Stimulated activated CD4-positive, alpha-beta T cell treated with anti-CD3 and anti-CD28 coated beads, Interleukin-1b, Interleukin-23, amount 100 ng/mL, for 4 hours (primary cell): ENCODE measurements around the gene UST.

Experiments
- DNase-seq, 2 donors: peaks; one replicate each; pipeline ENCODE4 v3.0.0-alpha.2; 2020; ENCODE audit warnings: low read depth in 2 of 2

The UST gene

DNA sequence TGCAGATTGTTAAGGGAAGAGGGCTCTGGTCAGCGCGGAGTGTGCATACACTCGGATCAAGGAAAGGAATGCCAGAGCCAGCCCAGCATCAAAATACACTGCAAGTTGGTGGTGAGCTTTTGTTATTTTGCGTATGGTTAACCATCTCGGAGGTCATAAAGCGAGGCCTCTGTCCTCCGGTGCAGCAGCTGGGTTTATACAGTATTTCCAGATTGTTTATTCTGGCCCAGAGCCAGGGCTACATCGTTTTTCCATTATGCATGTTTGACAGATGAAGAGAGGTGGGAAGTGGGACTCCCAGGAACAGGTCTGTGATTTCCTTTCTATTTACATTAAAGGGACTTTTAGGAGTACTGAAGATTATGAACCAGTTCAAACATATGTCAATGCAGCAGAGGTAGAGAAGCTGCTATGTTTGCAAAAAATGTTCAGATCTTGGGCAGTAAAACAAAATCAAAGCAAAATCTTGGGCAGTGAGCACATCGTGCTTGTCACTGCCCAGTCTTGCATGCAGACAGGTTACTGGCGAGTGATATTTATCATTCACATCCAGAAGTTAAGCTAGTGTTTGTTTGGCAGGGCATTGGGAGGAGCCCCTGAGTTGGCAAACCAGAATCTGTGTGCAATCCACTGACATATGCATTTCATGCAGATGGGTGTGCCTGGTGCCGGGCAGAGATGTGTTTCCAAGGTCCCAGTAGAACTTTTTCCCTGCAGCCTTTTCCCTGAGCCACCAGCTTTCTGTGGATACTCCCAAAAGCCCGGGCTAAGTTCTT is 314.3 kb downstream of the UST start:
- DNase-seq = no peak

DNA sequence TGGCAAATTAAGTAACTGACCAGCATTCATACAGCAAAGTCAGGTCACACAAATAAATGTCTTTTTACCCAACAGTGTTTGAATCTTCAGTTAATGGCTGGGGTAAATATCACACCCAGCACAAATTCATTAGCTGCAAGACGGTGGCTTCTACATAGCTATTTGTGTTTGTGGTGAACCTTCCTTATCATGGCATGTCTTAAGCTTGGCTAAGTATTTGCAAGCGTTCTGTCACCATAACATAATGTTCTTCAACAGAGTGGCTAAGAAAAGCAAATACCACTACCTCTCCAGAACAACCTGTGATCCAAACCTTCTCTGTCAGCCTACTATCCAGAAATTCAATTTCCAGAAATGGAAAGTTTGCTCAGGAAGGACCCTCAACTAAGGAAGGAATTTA is 315.1 kb downstream of the UST start:
- DNase-seq = no peak

DNA sequence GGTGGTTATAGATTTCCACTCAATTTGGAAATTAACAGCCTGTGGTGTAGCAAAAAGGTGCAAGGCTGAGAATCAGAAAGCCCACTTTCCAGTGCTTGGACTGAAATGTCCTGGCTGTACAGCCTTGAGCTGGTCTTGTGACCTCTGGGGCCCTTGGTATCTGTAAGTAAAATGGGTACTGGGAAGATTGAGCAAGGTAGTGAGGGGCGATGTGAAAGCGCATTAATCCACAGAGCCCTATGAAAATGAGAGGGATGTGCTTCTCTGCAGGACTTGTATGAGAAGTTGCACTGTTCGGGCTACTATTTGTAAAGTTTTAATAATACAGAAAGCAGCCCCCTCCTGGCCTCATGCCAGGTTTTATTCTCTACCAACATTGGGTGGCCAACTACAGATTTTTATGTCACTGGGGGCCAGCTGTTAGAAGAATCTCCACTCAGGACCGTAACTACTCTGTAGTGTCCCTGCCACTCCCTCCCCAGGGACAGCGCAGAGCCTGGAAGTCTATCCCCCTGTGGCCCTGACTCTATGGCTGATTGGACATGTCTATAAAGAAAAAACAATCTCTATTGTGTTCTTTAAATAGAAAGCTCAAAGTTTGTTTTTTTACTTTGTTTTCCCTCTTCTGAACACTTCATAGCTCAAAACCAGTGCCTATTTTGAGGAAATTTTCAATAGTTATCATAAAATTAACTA is 316.0 kb downstream of the UST start:
- no peak for DNase-seq

DNA sequence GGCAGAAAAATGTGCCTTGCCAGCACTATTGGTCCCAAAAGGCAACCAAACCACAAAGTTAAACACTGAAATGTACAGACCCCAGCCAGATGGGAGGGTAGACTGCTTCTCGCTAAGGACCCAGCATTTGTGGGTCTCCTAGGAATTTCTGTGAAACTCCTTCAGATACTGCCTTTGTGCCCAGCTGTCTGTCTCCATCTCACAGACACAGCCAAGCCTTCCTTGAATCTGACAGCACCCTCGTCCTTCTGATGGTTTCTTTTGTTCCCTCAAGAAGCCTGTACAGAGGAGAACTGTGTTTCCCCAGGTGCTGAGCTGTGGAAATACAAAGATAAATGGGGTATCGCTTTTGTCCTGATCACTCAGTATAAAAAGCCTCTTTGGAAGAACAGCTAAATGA is 316.6 kb downstream of the UST start:
- no peak for DNase-seq

DNA sequence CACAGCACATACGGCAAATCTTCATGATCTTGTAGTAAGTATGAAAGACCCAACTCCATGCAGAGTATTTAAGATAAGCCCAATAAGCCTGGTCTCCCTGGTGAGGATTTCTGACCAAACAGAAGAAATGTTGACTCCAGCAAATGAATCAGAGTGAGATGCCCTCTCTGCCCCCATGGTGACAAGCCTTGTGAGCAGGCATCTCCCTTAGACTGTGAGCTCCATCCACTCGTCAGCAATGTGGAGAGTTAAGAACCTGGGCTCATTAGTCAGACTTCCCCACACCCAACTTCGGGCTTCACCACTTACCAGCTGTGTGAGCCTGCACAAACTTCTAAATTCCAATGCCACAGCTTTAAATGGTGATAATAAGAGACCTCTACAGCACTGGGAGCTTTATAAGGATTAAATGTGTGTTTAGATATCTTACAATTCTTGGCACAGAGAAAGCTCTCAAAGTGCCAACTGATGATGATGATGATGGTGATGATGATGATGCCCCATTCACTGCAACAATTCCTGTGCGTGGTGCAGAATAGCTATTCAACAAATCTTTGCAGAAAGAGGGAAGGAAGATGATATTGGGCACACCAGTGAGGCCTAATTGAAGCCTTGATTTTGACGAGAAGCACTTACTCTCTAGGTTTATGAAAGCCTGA is 317.3 kb downstream of the UST start:
- DNase-seq = no peak

DNA sequence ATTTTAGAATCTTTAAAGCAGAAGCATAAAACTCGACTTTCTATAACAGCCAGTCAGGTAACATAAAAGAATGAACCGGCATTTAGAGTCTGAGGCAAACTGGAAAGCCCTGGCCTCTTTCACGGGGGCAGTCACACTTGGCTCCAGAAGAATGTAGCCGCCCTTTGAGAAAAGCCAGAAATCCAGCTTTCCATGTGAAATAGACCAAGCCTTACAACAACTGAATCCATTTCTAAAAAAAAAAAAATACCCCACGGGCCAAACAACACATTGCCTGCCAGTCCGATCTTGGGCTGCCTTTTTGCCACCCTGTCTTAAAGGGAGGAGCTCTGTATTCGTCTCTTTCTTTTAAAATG is 317.8 kb downstream of the UST start:
- DNase-seq = no peak

DNA sequence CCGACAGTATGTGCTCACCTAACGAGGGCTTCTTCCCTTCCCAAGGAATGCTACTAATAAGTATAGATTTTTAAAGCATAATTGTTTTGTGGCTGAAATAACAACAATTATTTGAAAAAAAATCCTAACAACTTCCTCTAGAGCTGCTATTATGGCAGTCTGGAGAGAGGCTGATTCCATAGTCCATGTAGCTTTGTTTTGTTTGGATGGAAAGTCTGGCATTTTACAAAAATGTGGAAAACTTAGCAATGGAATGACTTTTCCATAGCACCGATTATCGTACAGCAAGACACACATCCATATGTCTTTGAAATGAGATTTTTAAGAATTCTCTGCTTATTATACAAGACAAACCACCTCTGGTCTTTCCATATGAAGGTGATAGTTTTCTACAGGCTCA is 318.3 kb downstream of the UST start:
- no peak for DNase-seq

DNA sequence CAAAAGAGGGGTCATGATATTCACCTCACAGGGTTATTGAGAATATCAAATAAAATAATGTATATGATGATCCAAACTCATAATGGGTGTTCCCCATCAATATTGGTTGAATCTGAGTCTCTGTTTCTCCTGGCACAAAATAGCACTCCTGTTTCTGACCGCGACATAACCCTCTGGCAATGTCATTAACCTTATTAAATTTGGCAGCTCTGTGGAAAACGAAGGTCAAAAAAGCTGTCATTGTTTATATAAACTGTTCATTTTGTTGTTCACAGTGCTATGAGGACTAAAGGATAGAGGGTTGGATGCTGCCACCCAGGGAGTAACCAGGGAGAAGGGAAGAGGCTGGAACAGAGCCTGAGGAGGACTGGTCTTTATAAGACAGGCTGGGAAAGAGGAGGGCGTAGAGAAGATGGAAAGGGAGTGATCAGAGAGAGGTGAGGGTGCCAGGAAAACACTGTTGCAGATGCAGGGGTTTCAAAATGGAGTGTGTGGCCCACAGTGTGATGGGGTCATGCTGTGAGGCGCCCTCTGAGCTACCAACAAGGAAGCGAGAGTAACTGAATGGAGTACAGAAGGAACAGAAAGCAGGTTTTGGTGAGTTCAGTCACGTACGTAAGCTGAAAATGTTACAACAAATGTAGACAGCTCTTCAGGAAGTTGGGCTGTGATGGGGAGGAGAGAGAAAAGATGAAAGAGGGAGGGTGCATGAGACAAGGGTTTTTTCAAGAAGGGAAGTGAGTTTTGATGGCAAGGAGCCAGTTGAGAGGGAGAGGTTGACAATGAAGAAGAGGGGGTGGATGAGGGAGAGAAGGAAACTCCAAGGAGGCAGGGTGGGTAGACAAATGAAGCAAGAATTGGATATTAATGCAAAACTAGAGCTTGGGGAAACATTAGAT is 319.1 kb downstream of the UST start:
- no peak for DNase-seq

DNA sequence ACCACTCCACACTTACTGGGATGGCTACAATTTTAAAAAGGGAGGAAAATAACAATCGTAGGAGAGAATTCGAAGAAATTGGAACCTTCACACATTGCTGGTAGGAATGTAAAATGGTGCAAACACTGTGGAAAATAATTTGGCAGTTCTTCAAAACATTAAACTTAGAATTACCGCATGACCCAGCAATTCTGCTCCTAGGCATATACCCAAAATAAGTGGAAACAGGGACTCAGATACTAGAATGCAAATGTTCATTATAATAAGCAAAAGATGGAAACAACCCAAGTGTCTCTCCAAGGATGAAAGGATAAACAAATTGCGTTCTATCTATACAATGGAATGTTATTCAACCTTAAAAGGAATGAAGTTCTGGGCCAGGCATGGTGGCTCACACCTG is 325.2 kb downstream of the UST start:
- no peak for DNase-seq

DNA sequence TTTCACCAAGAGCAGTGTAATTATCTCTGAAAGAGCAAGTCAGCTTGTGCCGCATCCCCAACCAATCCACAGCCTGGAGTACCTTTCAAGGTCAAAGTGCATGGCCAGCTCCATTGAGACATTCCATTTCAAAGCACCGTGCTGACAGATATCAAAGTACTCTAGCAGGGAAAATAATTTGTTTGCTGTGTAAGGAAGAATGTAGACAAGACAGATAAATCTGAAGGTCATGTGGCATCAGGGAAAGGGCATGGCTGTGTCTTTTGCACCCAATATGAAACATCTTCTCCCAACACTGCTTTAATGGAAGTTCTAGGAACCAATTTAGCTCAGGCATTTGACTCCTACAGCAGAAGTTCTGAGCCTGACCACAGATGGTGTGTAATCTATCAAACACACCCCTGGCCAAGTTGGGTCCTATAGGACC is 328.0 kb downstream of the UST start:
- DNase-seq = no peak

DNA sequence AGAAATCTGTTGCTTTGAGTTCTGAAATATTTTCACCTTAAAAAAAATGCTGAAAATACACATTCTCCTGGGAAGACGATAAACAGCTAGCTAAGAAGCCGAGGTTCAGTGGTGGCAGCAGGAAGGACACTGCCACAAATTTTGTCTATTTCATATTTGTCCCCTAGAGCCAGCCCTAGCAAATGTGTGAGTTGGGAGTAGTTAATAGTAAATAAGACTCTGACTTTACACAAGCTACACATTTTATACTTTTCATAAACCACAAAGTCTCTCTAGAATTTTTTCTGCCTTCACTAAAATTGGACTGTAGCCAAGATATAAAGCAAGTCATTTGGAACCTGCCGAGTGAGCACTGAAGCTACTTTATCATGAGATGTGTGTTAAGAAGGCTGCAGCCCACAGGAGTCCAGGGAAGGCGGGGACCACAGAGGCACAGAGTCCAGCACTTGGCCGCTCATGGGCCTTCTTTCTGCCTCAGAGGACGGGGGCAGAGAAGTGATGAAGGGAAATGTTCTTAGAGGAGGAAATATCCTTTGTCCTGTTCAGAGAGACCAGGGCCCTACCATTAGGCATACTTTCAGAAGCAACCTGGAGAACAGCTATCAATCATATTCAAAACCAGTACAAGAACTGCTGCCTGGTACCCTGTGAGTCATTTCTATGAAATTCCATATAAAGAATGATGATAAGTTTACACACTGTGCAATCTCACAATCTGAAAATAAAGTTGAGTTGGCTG is 329.0 kb downstream of the UST start:
- DNase-seq = no peak

DNA sequence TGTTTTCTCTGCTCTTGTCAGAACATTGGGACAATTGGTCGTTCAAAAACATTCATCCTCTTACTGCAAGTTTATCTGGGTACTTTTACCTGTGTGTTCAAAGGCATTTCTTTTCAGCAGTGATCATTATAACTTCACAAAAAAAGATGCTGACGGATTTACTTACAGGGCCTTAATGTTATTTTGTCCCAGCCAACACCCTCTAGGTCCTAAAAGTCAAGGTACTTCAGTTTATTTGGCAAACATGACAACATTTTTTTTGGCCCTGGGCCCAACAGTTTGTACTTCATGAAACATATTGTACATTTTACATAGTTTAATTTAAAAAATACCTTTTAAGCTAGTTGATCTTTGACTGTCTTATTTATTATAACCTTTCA is 329.5 kb downstream of the UST start:
- DNase-seq = no peak

DNA sequence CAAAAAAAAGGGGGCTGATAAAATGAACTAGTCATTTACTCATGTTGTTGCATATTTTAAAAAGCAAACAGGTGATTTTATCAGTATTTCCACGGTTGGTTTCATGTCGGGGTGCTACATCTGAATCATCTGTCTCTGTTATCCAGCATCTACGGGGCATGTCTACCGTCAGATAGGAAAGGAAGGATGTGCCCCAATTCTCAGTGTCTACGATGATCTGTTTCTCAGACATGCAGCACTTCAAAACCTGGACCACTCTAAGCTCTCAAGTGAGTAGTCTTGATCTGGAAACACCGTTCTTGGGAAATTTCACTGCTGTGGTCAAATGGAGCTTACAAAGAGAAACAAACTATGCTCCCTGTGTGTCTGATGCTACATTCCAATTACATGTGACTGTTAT is 330.4 kb downstream of the UST start:
- DNase-seq = no peak

DNA sequence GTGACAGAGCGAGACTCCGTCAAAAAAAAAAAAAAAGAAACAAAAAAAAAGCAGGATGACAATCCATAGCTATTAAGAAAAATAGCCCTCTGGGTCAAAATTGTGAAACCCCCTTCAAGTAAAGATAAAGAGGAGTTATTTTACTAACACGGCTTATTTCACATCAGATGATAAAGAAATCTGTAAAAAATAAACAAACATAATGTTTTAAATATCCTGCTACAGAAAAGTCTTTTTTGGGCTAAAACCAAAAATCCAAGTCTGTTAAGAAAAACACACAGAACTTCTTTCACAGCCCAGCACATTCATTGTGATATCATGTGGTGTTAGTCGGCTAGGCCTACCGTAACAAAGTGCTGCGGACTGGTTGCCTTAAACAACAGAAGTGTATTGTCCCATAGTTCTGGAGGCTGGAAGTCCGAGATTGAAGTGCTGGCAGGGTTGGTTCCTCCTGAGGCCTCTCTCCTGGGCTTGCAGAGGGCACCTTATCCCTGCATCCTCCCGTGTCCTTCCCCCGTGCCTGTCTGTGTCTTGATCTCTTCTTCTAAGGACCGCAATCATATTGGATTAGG is 331.5 kb downstream of the UST start:
- DNase-seq = no peak

DNA sequence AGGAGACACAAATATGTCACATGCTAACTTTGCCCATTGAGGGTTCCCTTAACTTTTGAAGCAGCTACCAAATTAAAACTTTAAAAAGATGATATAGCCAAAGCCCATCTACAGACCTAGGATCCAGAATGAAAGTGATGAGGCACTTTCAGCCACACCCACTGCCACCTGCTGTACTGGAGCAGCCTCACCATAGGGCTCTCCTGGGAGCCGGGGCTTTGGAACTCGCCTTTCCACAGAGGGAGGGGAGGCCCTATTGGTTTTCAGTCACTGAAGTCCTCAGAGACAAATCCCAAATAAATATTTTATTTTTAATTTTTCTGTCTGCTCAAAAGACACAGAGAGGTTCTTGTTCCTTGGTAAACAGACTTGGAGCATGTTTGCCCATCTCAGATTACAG is 332.6 kb downstream of the UST start:
- DNase-seq = no peak

DNA sequence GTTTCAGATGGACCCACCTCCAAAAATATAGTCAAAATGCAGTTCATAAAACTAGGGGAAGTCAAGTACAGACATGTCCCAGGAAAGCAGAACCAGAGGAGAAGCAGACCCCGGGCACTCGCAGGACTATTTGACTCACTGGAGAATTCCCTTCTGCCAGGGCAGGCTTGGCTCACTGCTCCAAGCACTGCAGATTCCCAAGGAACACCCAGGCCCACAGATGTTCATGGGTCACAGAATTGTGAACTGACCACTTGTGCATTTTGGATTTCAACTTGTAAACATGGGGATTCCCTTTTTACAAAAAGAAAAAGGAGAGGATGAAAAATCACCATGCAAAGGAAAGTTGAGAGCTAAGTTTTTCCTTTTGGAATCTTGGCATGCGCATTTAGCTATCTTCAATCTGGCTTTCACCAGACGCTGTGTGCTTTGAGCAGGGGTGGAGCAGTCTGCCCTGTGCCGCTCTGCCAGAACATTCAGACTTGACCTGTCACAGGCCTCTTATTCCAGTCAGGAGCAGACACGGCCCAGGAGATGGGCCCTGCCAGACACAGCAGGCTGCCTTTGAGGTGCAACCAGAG is 333.2 kb downstream of the UST start:
- no peak for DNase-seq

DNA sequence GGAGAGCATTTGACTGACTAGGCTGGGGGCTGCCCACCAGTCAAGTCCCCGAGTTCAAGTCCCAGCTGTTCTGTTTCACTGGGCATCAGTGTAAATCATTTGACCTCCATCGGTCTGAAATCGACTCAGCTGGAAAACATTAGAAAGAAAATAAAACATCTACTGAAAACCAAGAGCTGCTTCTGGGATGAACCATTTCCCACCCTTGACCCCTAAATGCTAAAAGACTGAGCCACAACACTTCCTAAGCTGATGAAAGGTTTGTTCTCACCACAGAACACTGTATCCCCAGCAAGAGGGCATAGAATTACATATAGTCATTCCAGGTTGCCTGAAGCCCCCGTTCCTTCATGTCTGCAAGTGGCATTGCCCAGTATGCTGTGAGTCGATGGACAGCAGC is 333.7 kb downstream of the UST start:
- no peak for DNase-seq

DNA sequence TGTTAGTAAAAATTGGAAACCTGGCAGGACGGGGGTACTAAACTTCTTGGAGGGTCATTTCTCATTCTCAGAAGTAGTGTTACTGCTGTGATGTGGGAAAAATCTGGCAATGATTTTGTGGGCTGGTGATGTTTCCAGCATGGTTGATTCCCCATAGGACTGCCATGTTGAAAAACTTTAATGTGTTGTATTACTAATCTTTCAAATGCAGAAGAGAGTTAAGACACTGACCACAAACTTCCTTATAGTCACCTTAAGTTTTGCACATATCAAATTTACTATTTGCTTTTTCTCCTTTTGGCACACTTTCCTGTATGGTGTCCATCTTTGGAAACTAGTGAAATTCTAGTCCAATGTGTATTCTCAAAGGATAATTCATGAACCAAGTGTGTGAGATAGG is 334.5 kb downstream of the UST start:
- DNase-seq = no peak

DNA sequence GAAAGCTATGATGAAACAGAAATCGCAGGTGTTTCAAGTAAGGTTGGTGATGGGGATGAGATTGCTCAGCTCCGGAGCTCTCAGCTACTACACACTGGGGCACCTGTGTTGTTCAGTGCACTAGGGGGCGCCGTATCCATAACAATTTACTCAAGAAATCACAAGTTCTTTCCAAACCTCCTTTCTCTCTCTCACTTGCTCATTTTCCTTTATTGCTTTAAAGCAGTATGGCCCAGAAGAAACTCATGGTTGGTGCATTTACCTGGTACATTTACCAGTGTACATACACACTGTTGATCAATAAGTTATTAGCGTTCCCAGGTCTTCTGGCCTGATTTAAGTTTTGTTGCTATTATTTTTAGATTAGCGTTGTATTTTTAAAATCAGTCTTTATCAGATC is 335.5 kb downstream of the UST start:
- peak; percentile 74 to 86 for DNase-seq

DNA sequence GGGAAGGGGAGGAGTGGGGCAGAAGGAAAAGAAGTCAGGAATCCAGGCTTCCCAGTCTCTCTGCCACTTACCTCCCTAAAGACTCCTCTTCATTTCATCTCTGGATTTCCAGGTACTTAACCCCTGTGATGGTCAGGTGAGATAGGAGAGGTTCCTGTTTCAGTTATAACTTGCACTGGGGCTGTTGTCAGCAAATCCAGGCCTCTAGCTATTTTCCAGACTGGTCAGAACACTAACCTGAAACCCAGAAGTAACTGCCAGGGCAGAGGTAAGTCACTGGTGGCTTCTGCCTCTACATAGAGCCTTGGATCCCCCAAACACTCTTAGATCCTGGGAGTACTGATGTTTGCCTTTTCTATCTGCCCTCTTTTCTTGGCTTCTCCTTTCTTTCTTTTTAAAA is 337.2 kb downstream of the UST start:
- DNase-seq = no peak
